ENCODE results near the gene BANK1.

The BANK1 gene

DNA sequence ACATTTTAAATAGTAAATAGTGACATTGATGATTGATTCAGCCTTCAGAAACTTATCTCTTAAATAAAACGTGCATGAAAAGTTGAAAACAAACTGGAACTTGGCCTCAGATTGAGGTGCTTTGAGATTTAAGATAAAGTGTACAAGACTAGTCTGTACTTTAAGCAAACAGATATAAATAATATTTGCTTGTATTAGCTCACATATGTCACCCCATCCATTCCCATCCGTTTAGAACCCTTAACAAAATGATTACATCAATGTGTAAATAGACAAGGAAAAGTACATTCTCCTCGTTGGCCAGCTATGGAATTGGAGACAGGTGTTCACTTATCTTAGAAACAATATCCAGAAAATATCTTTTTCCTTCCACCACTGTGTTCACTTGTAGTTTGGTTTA is 130.8 kb downstream of the BANK1 start:
- no peak for TF ChIP-seq CREB1 (IDR thresholded peaks at IDR 0.05; ENCODE audit: low read depth)
- no peak for TF ChIP-seq REST (IDR thresholded peaks at IDR 0.05; ENCODE audit: low read depth)
- no peak for TF ChIP-seq NFIC (IDR thresholded peaks at IDR 0.05)
- TF ChIP-seq RAD21 (IDR thresholded peaks at IDR 0.05; ENCODE audit: low read depth), result no peak
- no peak for TF ChIP-seq TEAD4 (IDR thresholded peaks at IDR 0.05)
- TF ChIP-seq MAX (IDR thresholded peaks at IDR 0.05), result no peak
- no peak for TF ChIP-seq EP300 (IDR thresholded peaks at IDR 0.05; ENCODE audit: borderline replicate concordance)
- no peak for TF ChIP-seq CEBPB (IDR thresholded peaks at IDR 0.05)

DNA sequence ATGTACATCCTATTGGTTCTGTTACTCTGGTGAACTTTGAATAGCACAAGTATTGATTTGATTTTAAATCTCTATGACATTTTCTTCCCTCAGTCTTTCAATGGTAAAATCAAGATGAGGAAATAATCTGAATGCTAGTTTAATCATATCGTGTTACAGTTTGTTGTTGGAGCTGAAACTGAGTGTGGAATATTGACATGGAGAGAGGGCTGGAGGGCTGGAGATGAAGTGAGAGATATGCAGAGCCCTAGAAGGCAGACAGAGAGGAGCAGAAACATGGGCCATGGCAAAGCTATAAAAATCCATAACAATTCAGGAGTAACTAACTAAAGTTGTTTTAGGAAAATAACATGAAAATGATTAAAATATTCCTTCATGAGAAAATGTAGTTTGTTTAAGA is 141.1 kb downstream of the BANK1 start:
- TF ChIP-seq ZBTB7A (IDR thresholded peaks at IDR 0.05; ENCODE audit: low read depth) (no peak), REST (IDR thresholded peaks at IDR 0.05; ENCODE audit: low read depth) (no peak), CREB1 (IDR thresholded peaks at IDR 0.05; ENCODE audit: low read depth) (no peak), EP300 (IDR thresholded peaks at IDR 0.05; ENCODE audit: borderline replicate concordance) (no peak), EGR1 (IDR thresholded peaks at IDR 0.05) (no peak), CEBPB (IDR thresholded peaks at IDR 0.05) (no peak), TCF12 (IDR thresholded peaks at IDR 0.05; ENCODE audit: low read depth) (no peak), TAF1 (IDR thresholded peaks at IDR 0.05; ENCODE audit: low read depth) (no peak), USF1 (IDR thresholded peaks at IDR 0.05) (no peak), RAD21 (IDR thresholded peaks at IDR 0.05; ENCODE audit: low read depth) (no peak), YY1 (IDR thresholded peaks at IDR 0.05; ENCODE audit: low read depth) (no peak), TEAD4 (IDR thresholded peaks at IDR 0.05) (no peak), FOXM1 (IDR thresholded peaks at IDR 0.05; ENCODE audit: borderline replicate concordance, low read depth) (no peak), MAX (IDR thresholded peaks at IDR 0.05) (no peak), NFIC (IDR thresholded peaks at IDR 0.05) (no peak)

GRCh38 chr4:101933855-101934254 is 143.3 kb downstream of the BANK1 start:
- TF ChIP-seq CREB1 (IDR thresholded peaks at IDR 0.05; ENCODE audit: low read depth), result no peak
- TF ChIP-seq EP300 (IDR thresholded peaks at IDR 0.05; ENCODE audit: borderline replicate concordance), result no peak
- TF ChIP-seq FOXM1 (IDR thresholded peaks at IDR 0.05; ENCODE audit: borderline replicate concordance, low read depth), result no peak
- no peak for TF ChIP-seq MAX (IDR thresholded peaks at IDR 0.05)
- TF ChIP-seq YY1 (IDR thresholded peaks at IDR 0.05; ENCODE audit: low read depth), result no peak
- no peak for TF ChIP-seq RAD21 (IDR thresholded peaks at IDR 0.05; ENCODE audit: low read depth)
- no peak for TF ChIP-seq TAF1 (IDR thresholded peaks at IDR 0.05; ENCODE audit: low read depth)
- no peak for TF ChIP-seq USF1 (IDR thresholded peaks at IDR 0.05)
- TF ChIP-seq TCF12 (IDR thresholded peaks at IDR 0.05; ENCODE audit: low read depth), result no peak

- no peak for TF ChIP-seq USF1 (IDR thresholded peaks at IDR 0.05)
- TF ChIP-seq ZBTB7A (IDR thresholded peaks at IDR 0.05; ENCODE audit: low read depth), result no peak
- no peak for TF ChIP-seq TAF1 (IDR thresholded peaks at IDR 0.05; ENCODE audit: low read depth)
- TF ChIP-seq EP300 (IDR thresholded peaks at IDR 0.05; ENCODE audit: borderline replicate concordance), result peak; percentile 83
- TF ChIP-seq RAD21 (IDR thresholded peaks at IDR 0.05; ENCODE audit: low read depth), result no peak
- TF ChIP-seq FOXM1 (IDR thresholded peaks at IDR 0.05; ENCODE audit: borderline replicate concordance, low read depth), result peak; percentile 82; the same call in 1 of the 2 replicates
- TF ChIP-seq CEBPB (IDR thresholded peaks at IDR 0.05), result peak; percentile 75
- no peak for TF ChIP-seq YY1 (IDR thresholded peaks at IDR 0.05; ENCODE audit: low read depth)
- no peak for TF ChIP-seq EGR1 (IDR thresholded peaks at IDR 0.05)
- TF ChIP-seq CREB1 (IDR thresholded peaks at IDR 0.05; ENCODE audit: low read depth), result no peak
- no peak for TF ChIP-seq REST (IDR thresholded peaks at IDR 0.05; ENCODE audit: low read depth)
- TF ChIP-seq TEAD4 (IDR thresholded peaks at IDR 0.05), result peak; percentile 84
- TF ChIP-seq TCF12 (IDR thresholded peaks at IDR 0.05; ENCODE audit: low read depth), result peak; percentile 76
- no peak for TF ChIP-seq MAX (IDR thresholded peaks at IDR 0.05)
- peak; percentile 55; the same call in 1 of the 2 replicates for TF ChIP-seq NFIC (IDR thresholded peaks at IDR 0.05)
These were observed 148.3 kb downstream of the BANK1 start for GRCh38 chr4:101938836-101939235.

Data from Ishikawa (cell line).